Gastrocnemius medialis (tissue), 4 donors: ENCODE results near the gene CAVIN1. TPM values are rescaled to one million over a fixed set of nuclear protein-coding genes. Genes with fewer than 3 reads are reported as not detected.

ENCODE experiments used
- ATAC-seq, 2 donors: fragments of 150-250 bp; one replicate each; pipeline ENCODE4 v1.9.1; 2016
- DNase-seq, 2 donors: peaks; one replicate each; pipeline ENCODE4 v3.0.0-alpha.2; 2019
- H3K27ac ChIP-seq, 4 donors: fragments of 200-600 bp; sonication (generic); 1 replicate in 1 of 4; 2 replicates in 3 of 4; pipeline ENCODE4 v1.5.1; 2016 to 2018; ENCODE audit warnings: mild to moderate bottlenecking in 2 of 4, moderate library complexity in 1 of 4
- H3K27me3 ChIP-seq, 3 donors: fragments of 200-600 bp; sonication (generic) in 2 of 3; 1 replicate in 1 of 3; 2 replicates in 2 of 3; pipeline versions ENCODE4 v1.5.1 to v1.6.0; 2016 to 2019; ENCODE audit warnings: mild to moderate bottlenecking in 1 of 3, moderate library complexity in 1 of 3
- H3K36me3 ChIP-seq, 2 donors: fragments of 200-600 bp; sonication (generic) in 1 of 2; one replicate each; pipeline ENCODE4 v1.5.1; 2017 to 2018
- H3K4me1 ChIP-seq, 2 donors: fragments of 200-600 bp; sonication (generic) in 1 of 2; one replicate each; pipeline ENCODE4 v1.5.1; 2016 to 2017; ENCODE audit warnings: mild to moderate bottlenecking in 2 of 2
- H3K4me3 ChIP-seq, 4 donors: fragments of 200-600 bp; sonication (generic) in 3 of 4; 1 replicate in 1 of 4; 2 replicates in 3 of 4; pipeline ENCODE4 v1.5.1; 2016 to 2019; ENCODE audit warnings: mild to moderate bottlenecking in 2 of 4
- H3K9me3 ChIP-seq, 3 donors: fragments of 200-600 bp; sonication (generic) in 2 of 3; 1 replicate in 1 of 3; 2 replicates in 2 of 3; pipeline ENCODE4 v1.5.1; 2016 to 2019
- CTCF ChIP-seq, 5 experiments: fragments of 450-650 bp in 3 of 5; fragments of 200-600 bp in 2 of 5; sonication (generic) in 2 of 5; IDR thresholded peaks in 4 of 5; conservative IDR thresholded peaks in 1 of 5; 1 replicate in 4 of 5; 2 replicates in 1 of 5; pipeline ENCODE4 v1.5.1; 2016 to 2019; ENCODE audit warnings: antibody characterized with exemption in 5 of 5, mild to moderate bottlenecking in 3 of 5, moderate library complexity in 3 of 5
- POLR2A ChIP-seq, 2 donors: fragments of 450-650 bp; IDR thresholded peaks; one replicate each; pipeline ENCODE4 v1.6.1; 2017; ENCODE audit warnings: antibody characterized with exemption in 2 of 2, mild to moderate bottlenecking in 2 of 2, moderate library complexity in 2 of 2
- in situ Hi-C, 4 donors: fragments of 200-750 bp; cut with MboI; loops; one replicate each; pipeline versions ENCODE4 v1.15.0 to v1.8.0; 2017; ENCODE audit warnings: low sequenced_read_pairs in 4 of 4
- intact Hi-C: fragments of 100-400 bp; cut with DNase I; formaldehyde crosslinking; loops from one replicate; pipeline ENCODE4 v1.15.1; 2023; ENCODE audit warnings: low total_unique reads
- total RNA-seq, 4 donors: library from RNA; depleted of rRNA; stranded (reverse); fragments of >200 nt; gene quantifications; one replicate each; pipeline versions ENCODE4 v1.1.0 to v1.2.3, GENCODE V29; 2016

CAVIN1 gene
- total RNA-seq, 4 donors from 2014 or later, result 64.9 to 137 (median 125) TPM

GRCh38 chr17:42431758-42432161 is 8.7 kb upstream of the CAVIN1 start:
- intact Hi-C loops, result no loop called here
- Histone ChIP-seq H3K4me1 (peaks cover 9 to 14% of the 10 kb centered on the region in 2 donors), H3K4me3 (no peak overlapping the region), H3K9me3 (no peaks in the 10 kb centered on the region), H3K27me3 (no peaks in the 10 kb centered on the region), H3K27ac (peak overlapping the region; percentile 18 to 45 (median 44)), H3K36me3 (no peaks in the 10 kb centered on the region)
- ATAC-seq (no peak), DNase-seq (no peak)
- TF ChIP-seq POLR2A (IDR thresholded peaks at IDR 0.05) (no peak), CTCF (IDR thresholded peaks at IDR 0.05 in 4 of 5, conservative IDR thresholded peaks at IDR 0.05 in 1 of 5) (no peak)
- in situ Hi-C loops, result no loop called here

GRCh38 chr17:42429726-42430447 is 6.8 kb upstream of the CAVIN1 start:
- in situ Hi-C loops (no loop called here), intact Hi-C loops (no loop called here)
- Histone ChIP-seq H3K36me3 (no peaks in the 10 kb centered on the region), H3K4me1 (peaks cover 9 to 19% of the 10 kb centered on the region in 2 donors), H3K27me3 (no peaks in the 10 kb centered on the region), H3K27ac (no peak overlapping the region), H3K4me3 (no peak overlapping the region), H3K9me3 (no peaks in the 10 kb centered on the region)
- no peak for DNase-seq
- peak in 1 of 2 donors; percentile 39 for ATAC-seq
- TF ChIP-seq POLR2A (IDR thresholded peaks at IDR 0.05) (no peak), CTCF (IDR thresholded peaks at IDR 0.05 in 4 of 5, conservative IDR thresholded peaks at IDR 0.05 in 1 of 5) (no peak)

GRCh38 chr17:42428141-42428944 is 5.3 kb upstream of the CAVIN1 start:
- no peaks in the 10 kb centered on the region for H3K36me3 ChIP-seq
- H3K4me3 ChIP-seq, result no peak overlapping the region
- TF ChIP-seq POLR2A (IDR thresholded peaks at IDR 0.05) (no peak), CTCF (IDR thresholded peaks at IDR 0.05 in 4 of 5, conservative IDR thresholded peaks at IDR 0.05 in 1 of 5) (peak in 4 of 5 experiments; percentile 25 to 50 (median 40))
- H3K4me1 ChIP-seq, result peaks cover 14 to 26% of the 10 kb centered on the region in 2 donors
- no peak overlapping the region for H3K27ac ChIP-seq
- no peaks in the 10 kb centered on the region for H3K9me3 ChIP-seq
- no peaks in the 10 kb centered on the region for H3K27me3 ChIP-seq
- in situ Hi-C loops (no loop called here), intact Hi-C loops (no loop called here)
- DNase-seq, result no peak
- peak in 1 of 2 donors; percentile 35 for ATAC-seq

GRCh38 chr17:42424991-42425610 is 2.0 kb upstream of the CAVIN1 start:
- DNase-seq (no peak), ATAC-seq (no peak)
- no peak overlapping the region for H3K4me3 ChIP-seq
- H3K36me3 ChIP-seq, result no peaks in the 10 kb centered on the region
- H3K4me1 ChIP-seq, result peaks cover 22 to 24% of the 10 kb centered on the region in 2 donors
- intact Hi-C loops (loop anchor here (5.0 kb wide), 1 partner anchor 102 kb away; no protein-coding TSS in a partner anchor), in situ Hi-C loops (no loop called here)
- H3K9me3 ChIP-seq, result no peaks in the 10 kb centered on the region
- TF ChIP-seq POLR2A (IDR thresholded peaks at IDR 0.05) (no peak), CTCF (IDR thresholded peaks at IDR 0.05 in 4 of 5, conservative IDR thresholded peaks at IDR 0.05 in 1 of 5) (no peak)
- H3K27me3 ChIP-seq, result no peaks in the 10 kb centered on the region
- H3K27ac ChIP-seq, result peak overlapping the region in 1 of 4 donors; percentile 15
